ENCODE data around the gene KCNC2.

DNA sequence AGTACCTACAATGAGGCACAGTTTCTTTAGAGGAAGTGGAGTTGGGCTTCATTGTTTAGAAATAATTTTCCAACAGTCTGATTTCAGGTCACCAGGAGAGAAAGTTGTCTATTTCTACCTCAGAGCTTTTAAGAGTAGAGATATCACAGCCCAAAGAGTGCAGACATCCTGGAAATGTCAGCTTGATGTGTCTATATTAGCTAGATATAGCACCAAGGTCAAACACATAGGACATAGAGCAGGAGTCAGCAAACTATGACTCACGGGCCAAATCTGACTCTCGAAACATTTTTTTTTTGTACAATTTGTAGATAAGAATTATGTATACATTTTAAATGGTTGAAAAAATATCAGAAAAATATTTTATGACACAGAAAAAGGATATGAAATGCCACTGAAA is 53.7 kb downstream of the KCNC2 start:
- TF ChIP-seq CTCF (IDR thresholded peaks at IDR 0.05; ENCODE audit: insufficient read depth, low read length) (no peak), GABPA (IDR thresholded peaks at IDR 0.05; ENCODE audit: low read depth) (no peak), POLR2AphosphoS5 (IDR thresholded peaks at IDR 0.05; ENCODE audit: low read depth) (no peak)
- TF ChIP-seq, protein P1, sequence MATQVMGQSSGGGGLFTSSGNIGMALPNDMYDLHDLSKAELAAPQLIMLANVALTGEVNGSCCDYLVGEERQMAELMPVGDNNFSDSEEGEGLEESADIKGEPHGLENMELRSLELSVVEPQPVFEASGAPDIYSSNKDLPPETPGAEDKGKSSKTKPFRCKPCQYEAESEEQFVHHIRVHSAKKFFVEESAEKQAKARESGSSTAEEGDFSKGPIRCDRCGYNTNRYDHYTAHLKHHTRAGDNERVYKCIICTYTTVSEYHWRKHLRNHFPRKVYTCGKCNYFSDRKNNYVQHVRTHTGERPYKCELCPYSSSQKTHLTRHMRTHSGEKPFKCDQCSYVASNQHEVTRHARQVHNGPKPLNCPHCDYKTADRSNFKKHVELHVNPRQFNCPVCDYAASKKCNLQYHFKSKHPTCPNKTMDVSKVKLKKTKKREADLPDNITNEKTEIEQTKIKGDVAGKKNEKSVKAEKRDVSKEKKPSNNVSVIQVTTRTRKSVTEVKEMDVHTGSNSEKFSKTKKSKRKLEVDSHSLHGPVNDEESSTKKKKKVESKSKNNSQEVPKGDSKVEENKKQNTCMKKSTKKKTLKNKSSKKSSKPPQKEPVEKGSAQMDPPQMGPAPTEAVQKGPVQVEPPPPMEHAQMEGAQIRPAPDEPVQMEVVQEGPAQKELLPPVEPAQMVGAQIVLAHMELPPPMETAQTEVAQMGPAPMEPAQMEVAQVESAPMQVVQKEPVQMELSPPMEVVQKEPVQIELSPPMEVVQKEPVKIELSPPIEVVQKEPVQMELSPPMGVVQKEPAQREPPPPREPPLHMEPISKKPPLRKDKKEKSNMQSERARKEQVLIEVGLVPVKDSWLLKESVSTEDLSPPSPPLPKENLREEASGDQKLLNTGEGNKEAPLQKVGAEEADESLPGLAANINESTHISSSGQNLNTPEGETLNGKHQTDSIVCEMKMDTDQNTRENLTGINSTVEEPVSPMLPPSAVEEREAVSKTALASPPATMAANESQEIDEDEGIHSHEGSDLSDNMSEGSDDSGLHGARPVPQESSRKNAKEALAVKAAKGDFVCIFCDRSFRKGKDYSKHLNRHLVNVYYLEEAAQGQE (IDR thresholded peaks at IDR 0.05; ENCODE audit: insufficient replicate concordance, low read depth) = no peak

All from HL-60 (cell line).